Measurements from ENCODE around the gene GPR155. TPM values are rescaled to one million over a fixed set of nuclear protein-coding genes. Genes with fewer than 3 reads are reported as not detected.

The GPR155 gene
- total RNA-seq, 1 donor from 2014 or later, result 0.74 TPM

- H3K27me3 Mint-ChIP-seq, result peaks cover 14% of the 10 kb centered on the region
- peaks cover 28% of the 10 kb centered on the region for H3K9me3 Mint-ChIP-seq (ENCODE audit: low read depth)
- H3K4me3 Mint-ChIP-seq (ENCODE audit: low read depth), result no peak overlapping the region
These were observed 29.9 kb upstream of the GPR155 start for GRCh38 chr2:174516501-174517378.

DNA sequence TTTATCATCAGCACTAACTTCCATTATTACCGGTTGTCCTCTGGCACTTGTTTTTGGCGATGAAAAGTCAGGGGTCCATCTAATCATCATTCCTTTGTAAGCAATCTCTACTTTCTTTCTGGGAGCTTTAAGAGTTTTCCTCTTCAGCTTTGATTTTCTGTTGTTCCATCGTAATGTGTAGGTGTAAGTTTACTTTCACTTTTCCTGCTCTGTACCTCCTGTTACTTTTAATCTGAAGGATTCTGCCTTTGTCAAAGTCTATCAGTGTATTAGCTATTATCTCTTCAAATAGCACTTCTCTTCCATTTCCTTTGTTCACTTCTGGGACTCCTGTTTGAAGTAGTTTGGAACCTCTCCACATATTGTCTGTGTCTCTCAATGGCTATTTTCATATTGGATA lies 25.5 kb upstream of the GPR155 start:
- Mint-ChIP-seq H3K9me3 (ENCODE audit: low read depth) (peaks cover 42% of the 10 kb centered on the region), H3K27ac (no peak overlapping the region)

More at GRCh38 chr2:174516501-174517378, 29.9 kb upstream of the GPR155 start:
- no peak overlapping the region for H3K27ac Mint-ChIP-seq
- peaks cover 2% of the 10 kb centered on the region for H3K36me3 Mint-ChIP-seq (ENCODE audit: insufficient read depth)
- no peak for TF ChIP-seq CTCF (IDR thresholded peaks at IDR 0.05; ENCODE audit: unreplicated experiment)
- H3K4me1 Mint-ChIP-seq (ENCODE audit: low read depth), result no peaks in the 10 kb centered on the region
- DNase-seq (ENCODE audit: low spot score, unreplicated experiment), result no peak

DNA sequence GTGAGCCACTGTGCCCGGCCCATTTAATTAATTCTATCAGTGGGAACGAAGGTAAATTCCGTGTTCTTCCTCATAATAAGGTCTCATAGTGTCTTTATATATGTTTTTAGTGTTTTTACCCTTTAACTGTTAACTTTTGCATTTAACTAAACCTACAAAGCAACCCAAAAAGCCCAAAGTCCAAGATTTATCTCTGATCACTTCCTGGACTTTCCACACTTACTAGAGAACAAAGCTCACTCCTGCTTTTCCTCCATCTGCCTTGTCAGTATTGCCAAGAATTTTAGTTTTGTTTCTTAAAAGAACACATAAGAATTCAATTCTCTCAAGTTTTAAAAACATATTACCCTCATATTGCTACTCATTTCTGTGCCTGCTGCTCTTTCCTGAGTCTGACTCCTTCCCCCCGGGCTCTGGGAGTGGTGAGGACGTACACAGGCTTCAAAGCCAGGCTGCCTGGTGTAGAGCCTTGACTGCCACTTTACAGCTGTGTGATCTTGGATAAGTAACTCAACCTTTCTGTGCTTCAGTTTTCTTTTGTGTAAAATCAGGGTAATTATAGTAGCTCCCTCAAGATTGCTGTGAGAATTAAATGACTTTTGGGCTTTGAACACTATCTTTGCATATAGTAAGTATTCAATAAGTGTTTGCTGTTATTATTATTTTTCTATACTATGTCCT lies 24.9 kb upstream of the GPR155 start:
- H3K9me3 Mint-ChIP-seq (ENCODE audit: low read depth), result peaks cover 46% of the 10 kb centered on the region

More for the DNA sequence above, 25.5 kb upstream of the GPR155 start:
- TF ChIP-seq CTCF (IDR thresholded peaks at IDR 0.05; ENCODE audit: unreplicated experiment), result no peak
- no peaks in the 10 kb centered on the region for H3K27me3 Mint-ChIP-seq
- no peaks in the 10 kb centered on the region for H3K4me1 Mint-ChIP-seq (ENCODE audit: low read depth)
- DNase-seq (ENCODE audit: low spot score, unreplicated experiment), result no peak
- no peak overlapping the region for H3K4me3 Mint-ChIP-seq (ENCODE audit: low read depth)
- H3K36me3 Mint-ChIP-seq (ENCODE audit: insufficient read depth), result peaks cover 7% of the 10 kb centered on the region

DNA sequence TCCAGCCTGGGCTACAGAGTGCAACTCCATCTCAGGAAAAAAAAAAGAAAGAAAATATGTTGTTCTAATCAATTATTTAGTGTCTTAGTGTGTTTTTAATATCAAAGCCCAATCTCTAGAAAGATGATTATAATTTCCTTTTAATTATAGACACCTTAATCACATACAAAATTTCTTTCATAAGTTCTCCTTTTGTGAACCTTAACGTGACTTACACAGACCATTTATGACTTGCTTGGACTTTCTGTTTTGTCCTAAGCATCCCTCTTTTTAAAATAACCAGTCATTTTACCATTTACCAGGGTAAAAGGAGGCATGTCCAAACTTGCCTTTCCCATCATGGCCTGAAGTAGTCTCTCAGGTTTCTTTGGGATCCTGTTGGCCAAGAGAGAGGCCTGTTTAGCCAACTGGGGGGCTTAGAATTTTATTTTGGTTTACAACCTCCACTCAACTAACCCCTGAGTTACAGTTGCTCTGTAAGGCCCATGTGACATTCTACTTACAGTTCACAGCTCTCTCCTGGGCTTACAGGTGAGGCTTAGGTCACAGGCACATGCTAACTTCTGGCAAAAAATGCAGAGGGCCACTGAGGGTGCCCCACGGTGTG lies 23.9 kb upstream of the GPR155 start:
- Mint-ChIP-seq H3K27ac (no peak overlapping the region), H3K9me3 (ENCODE audit: low read depth) (peaks cover 42% of the 10 kb centered on the region), H3K4me1 (ENCODE audit: low read depth) (no peaks in the 10 kb centered on the region), H3K36me3 (ENCODE audit: insufficient read depth) (peaks cover 7% of the 10 kb centered on the region), H3K4me3 (ENCODE audit: low read depth) (no peak overlapping the region), H3K27me3 (no peaks in the 10 kb centered on the region)
- TF ChIP-seq CTCF (IDR thresholded peaks at IDR 0.05; ENCODE audit: unreplicated experiment), result no peak
- DNase-seq (ENCODE audit: low spot score, unreplicated experiment), result no peak

More for the DNA sequence above, 24.9 kb upstream of the GPR155 start:
- H3K4me3 Mint-ChIP-seq (ENCODE audit: low read depth), result no peak overlapping the region
- no peak for DNase-seq (ENCODE audit: low spot score, unreplicated experiment)
- H3K4me1 Mint-ChIP-seq (ENCODE audit: low read depth), result no peaks in the 10 kb centered on the region
- no peak overlapping the region for H3K27ac Mint-ChIP-seq
- H3K27me3 Mint-ChIP-seq, result no peaks in the 10 kb centered on the region
- TF ChIP-seq CTCF (IDR thresholded peaks at IDR 0.05; ENCODE audit: unreplicated experiment), result no peak
- peaks cover 7% of the 10 kb centered on the region for H3K36me3 Mint-ChIP-seq (ENCODE audit: insufficient read depth)

DNA sequence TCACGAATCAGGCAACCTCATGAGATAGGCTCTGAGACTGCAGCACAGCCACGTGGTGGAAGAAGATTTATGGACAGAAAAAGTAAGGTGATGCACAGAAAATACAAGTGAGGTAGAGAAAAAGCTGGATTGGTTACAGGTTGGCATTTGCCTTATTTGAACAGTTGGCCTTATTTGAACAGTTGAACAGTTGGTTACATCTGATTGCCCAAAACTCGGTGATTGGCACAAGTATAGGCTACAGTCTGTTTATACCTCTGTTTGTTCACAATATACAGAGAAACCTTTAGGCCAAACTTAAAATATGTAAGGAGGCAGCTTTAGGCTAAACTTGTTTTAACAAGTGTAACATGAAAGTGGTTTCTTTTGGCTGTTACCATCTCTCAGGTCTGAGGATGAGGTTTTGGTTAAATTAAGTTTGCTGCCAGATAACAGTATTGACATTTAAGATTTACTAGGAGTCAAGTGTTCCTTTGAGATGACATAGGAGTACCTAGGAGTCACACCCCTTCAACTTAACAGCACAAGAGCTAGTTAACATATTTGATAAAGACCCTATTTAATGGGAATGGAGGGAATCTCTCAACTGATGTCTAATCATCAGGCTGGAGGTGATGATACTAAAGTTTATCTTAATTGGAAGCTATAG lies 16.5 kb upstream of the GPR155 start:
- DNase-seq (ENCODE audit: low spot score, unreplicated experiment), result no peak
- H3K4me1 Mint-ChIP-seq (ENCODE audit: low read depth), result no peaks in the 10 kb centered on the region
- H3K27me3 Mint-ChIP-seq, result peaks cover 14% of the 10 kb centered on the region
- H3K4me3 Mint-ChIP-seq (ENCODE audit: low read depth), result no peak overlapping the region
- no peaks in the 10 kb centered on the region for H3K36me3 Mint-ChIP-seq (ENCODE audit: insufficient read depth)
- H3K27ac Mint-ChIP-seq, result no peak overlapping the region
- no peak for TF ChIP-seq CTCF (IDR thresholded peaks at IDR 0.05; ENCODE audit: unreplicated experiment)
- peaks cover 8% of the 10 kb centered on the region for H3K9me3 Mint-ChIP-seq (ENCODE audit: low read depth)

All from progenitor cell of endocrine pancreas (in vitro differentiated cells).